ENCODE measurements around the gene KLK1.

KLK1 gene

GRCh38 chr19:50823389-50824042, at the start of gene KLK1:
Gene KLK1 (minus strand): TSS chr19:50823787. CDS start chr19:50823748, 39 bp downstream.
- no peak for DNase-seq (ENCODE audit: low read depth in 2 of 2)

GRCh38 chr19:50873056-50873455, 49.5 kb upstream of the KLK1 start, which contains the start of gene KLK2:
Gene KLK2 (plus strand): TSS chr19:50873439. CDS start chr19:50873474, 35 bp downstream.
- no peak for DNase-seq (ENCODE audit: low read depth in 2 of 2)

- DNase-seq (ENCODE audit: low read depth in 2 of 2): peak in 1 of 2 experiments; percentile 24
These were observed 47.0 kb upstream of the KLK1 start for GRCh38 chr19:50870417-50871089.

GRCh38 chr19:50869479-50869878, 45.9 kb upstream of the KLK1 start:
- no peak for DNase-seq (ENCODE audit: low read depth in 2 of 2)

- no peak for DNase-seq (ENCODE audit: low read depth in 2 of 2)
These were observed 38.1 kb upstream of the KLK1 start for GRCh38 chr19:50861496-50862286.

- no peak for DNase-seq (ENCODE audit: low read depth in 2 of 2)
These were observed 37.4 kb upstream of the KLK1 start for GRCh38 chr19:50861010-50861409.

GRCh38 chr19:50859849-50860248, 36.3 kb upstream of the KLK1 start:
- no peak for DNase-seq (ENCODE audit: low read depth in 2 of 2)

GRCh38 chr19:50858886-50859285, 35.3 kb upstream of the KLK1 start:
- no peak for DNase-seq (ENCODE audit: low read depth in 2 of 2)

GRCh38 chr19:50857366-50857765, 33.8 kb upstream of the KLK1 start:
- no peak for DNase-seq (ENCODE audit: low read depth in 2 of 2)

- DNase-seq (ENCODE audit: low read depth in 2 of 2): no peak
These were observed 31.2 kb upstream of the KLK1 start, which contains the start of gene KLK3 for GRCh38 chr19:50854636-50855410. Gene KLK3 (plus strand): TSS chr19:50854915. CDS start chr19:50854956, 41 bp downstream.

GRCh38 chr19:50851620-50852019, 28.0 kb upstream of the KLK1 start:
- no peak for DNase-seq (ENCODE audit: low read depth in 2 of 2)

- DNase-seq (ENCODE audit: low read depth in 2 of 2): no peak
These were observed 27.2 kb upstream of the KLK1 start for GRCh38 chr19:50850738-50851137.

GRCh38 chr19:50844296-50844935, 20.8 kb upstream of the KLK1 start:
- no peak for DNase-seq (ENCODE audit: low read depth in 2 of 2)

GRCh38 chr19:50843701-50844221, 20.2 kb upstream of the KLK1 start:
- no peak for DNase-seq (ENCODE audit: low read depth in 2 of 2)

GRCh38 chr19:50843205-50843604, 19.6 kb upstream of the KLK1 start:
- no peak for DNase-seq (ENCODE audit: low read depth in 2 of 2)

GRCh38 chr19:50842130-50842529, 18.5 kb upstream of the KLK1 start:
- no peak for DNase-seq (ENCODE audit: low read depth in 2 of 2)

- DNase-seq (ENCODE audit: low read depth in 2 of 2): no peak
These were observed 16.4 kb upstream of the KLK1 start for GRCh38 chr19:50839712-50840655.

- no peak for DNase-seq (ENCODE audit: low read depth in 2 of 2)
These were observed 14.7 kb upstream of the KLK1 start for GRCh38 chr19:50838239-50838638.

GRCh38 chr19:50837300-50837699, 13.7 kb upstream of the KLK1 start:
- DNase-seq (ENCODE audit: low read depth in 2 of 2): no peak
